GM23338 (cell line): Measurements from ENCODE around the gene BPIFB6. TPM values are rescaled to one million over a fixed set of nuclear protein-coding genes. Genes with fewer than 3 reads are reported as not detected.

Source experiments
- ATAC-seq: fragments of 200-7000 bp; cut with Tn5 transposase; 3 replicates; pipeline ENCODE4 v1.9.1; 2020
- DNase-seq: peaks from one replicate; pipeline ENCODE4 v3.0.0-alpha.2; 2015; ENCODE audit warnings: low spot score
- H2AFZ ChIP-seq: fragments of 200-600 bp; sonication (generic); 2 replicates; pipeline ENCODE4 v1.8.0; 2016; ENCODE audit warnings: antibody characterized with exemption, mild to moderate bottlenecking, moderate library complexity
- H3F3A ChIP-seq: fragments of 200-600 bp; sonication (generic); replicated peaks from 2 replicates; pipeline ENCODE4 v1.8.0; 2017; ENCODE audit warnings: antibody characterized with exemption, mixed run types, low read depth
- H3K27ac ChIP-seq: fragments of 200-600 bp; sonication (generic); 2 replicates; pipeline ENCODE4 v1.6.1; 2016; ENCODE audit warnings: low read depth
- H3K27me3 ChIP-seq: fragments of 200-600 bp; sonication (generic); 2 replicates; pipeline ENCODE4 v1.8.0; 2016; ENCODE audit warnings: mild to moderate bottlenecking, mixed run types, moderate library complexity; ENCODE audit not compliant: insufficient read depth
- H3K36me3 ChIP-seq: fragments of 200-600 bp; sonication (generic); 2 replicates; pipeline ENCODE4 v1.8.0; 2016; ENCODE audit warnings: mild to moderate bottlenecking; ENCODE audit not compliant: insufficient read depth
- H3K4me1 ChIP-seq: fragments of 200-600 bp; sonication (generic); 2 replicates; pipeline ENCODE4 v1.8.0; 2016; ENCODE audit warnings: mild to moderate bottlenecking, moderate library complexity; ENCODE audit not compliant: insufficient read depth
- H3K4me2 ChIP-seq: fragments of 200-600 bp; sonication (generic); 2 replicates; pipeline ENCODE4 v1.7.1; 2017; ENCODE audit warnings: mixed run types
- H3K4me3 ChIP-seq: fragments of 200-600 bp; sonication (generic); 2 replicates; pipeline ENCODE4 v1.6.1; 2016; ENCODE audit warnings: mixed run types
- H3K79me2 ChIP-seq: fragments of 200-600 bp; sonication (generic); replicated peaks from 2 replicates; pipeline ENCODE4 v1.8.0; 2017; ENCODE audit warnings: mild to moderate bottlenecking; ENCODE audit not compliant: insufficient read depth
- H3K9me2 ChIP-seq: fragments of 200-600 bp; sonication (generic); 2 replicates; pipeline ENCODE4 v1.8.0; 2017; ENCODE audit not compliant: insufficient read depth
- H4K20me1 ChIP-seq: fragments of 200-600 bp; sonication (generic); replicated peaks from 2 replicates; pipeline ENCODE4 v1.8.0; 2017; ENCODE audit warnings: mild to moderate bottlenecking; ENCODE audit not compliant: insufficient read depth
- H3K27ac Mint-ChIP-seq: 2 replicates; pipeline ENCODE4 v1.8.0; 2020; ENCODE audit warnings: inconsistent platforms, mild to moderate bottlenecking, moderate library complexity, mixed read lengths
- H3K27me3 Mint-ChIP-seq: 3 replicates; pipeline ENCODE4 v1.8.0; 2022; ENCODE audit warnings: low read depth, mild to moderate bottlenecking, moderate library complexity, mixed read lengths, inconsistent platforms; ENCODE audit not compliant: insufficient read depth, poor library complexity
- H3K36me3 Mint-ChIP-seq: 3 replicates; pipeline ENCODE4 v1.8.0; 2021; ENCODE audit warnings: low read depth, mild to moderate bottlenecking, inconsistent platforms, moderate library complexity, mixed read lengths
- H3K4me1 Mint-ChIP-seq: 3 replicates; pipeline ENCODE4 v1.8.0; 2020; ENCODE audit warnings: mild to moderate bottlenecking, inconsistent platforms, mixed read lengths
- H3K4me3 Mint-ChIP-seq: 3 replicates; pipeline ENCODE4 v1.8.0; 2021; ENCODE audit warnings: moderate library complexity, mild to moderate bottlenecking, inconsistent platforms, mixed read lengths
- H3K9me3 Mint-ChIP-seq: 3 replicates; pipeline ENCODE4 v1.8.0; 2020; ENCODE audit warnings: moderate library complexity, mild to moderate bottlenecking, inconsistent platforms, mixed read lengths
- CREB1 ChIP-seq: fragments of 250-450 bp; sonication (Bioruptor Pico); IDR thresholded peaks from 2 replicates; pipeline ENCODE4 v1.5.0; 2020; ENCODE audit warnings: low read depth, mild to moderate bottlenecking, moderate library complexity
- EZH2 ChIP-seq: fragments of 200-600 bp; sonication (generic); IDR thresholded peaks from one replicate; pipeline ENCODE4 v1.8.0; 2017; ENCODE audit warnings: antibody characterized with exemption, mild to moderate bottlenecking, low read depth; ENCODE audit not compliant: unreplicated experiment
- EZH2phosphoT487 ChIP-seq: fragments of 200-600 bp; sonication (generic); IDR thresholded peaks from one replicate; pipeline ENCODE4 v1.8.1; 2018; ENCODE audit warnings: antibody characterized with exemption; ENCODE audit not compliant: unreplicated experiment
- JUNB ChIP-seq: IDR thresholded peaks from one replicate; pipeline ENCODE4 v1.6.1; 2016; ENCODE audit warnings: antibody characterized with exemption; ENCODE audit not compliant: unreplicated experiment
- NANOG ChIP-seq: IDR thresholded peaks from 2 replicates; pipeline ENCODE4 v1.6.1; 2016; ENCODE audit warnings: antibody characterized with exemption, borderline replicate concordance
- POLR2AphosphoS5 ChIP-seq: IDR thresholded peaks from 2 replicates; pipeline ENCODE4 v1.6.1; 2016; ENCODE audit warnings: antibody characterized with exemption, low read depth
- STAT1 ChIP-seq: IDR thresholded peaks from one replicate; pipeline ENCODE4 v1.6.1; 2016; ENCODE audit warnings: antibody characterized with exemption; ENCODE audit not compliant: unreplicated experiment
- ZNF114 ChIP-seq: fragments of 250-450 bp; sonication (Bioruptor Pico); IDR thresholded peaks from 2 replicates; pipeline ENCODE4 v1.5.0; 2020; ENCODE audit warnings: mild to moderate bottlenecking, moderate library complexity
- ZNF331 ChIP-seq: fragments of 250-450 bp; sonication (Bioruptor Pico); IDR thresholded peaks from 2 replicates; pipeline ENCODE4 v1.5.0; 2020; ENCODE audit warnings: low read depth, mild to moderate bottlenecking, moderate library complexity
- polyA plus RNA-seq: library from polyadenylated mRNA; unstranded; fragments of >200 nt; fragmentation: Nextera tagmentation; extraction: Ambion mirVana; gene quantifications from 2 replicates; pipeline ENCODE4 v1.2.1, GENCODE V29; 2016
- total RNA-seq: library from RNA; depleted of rRNA; stranded (reverse); fragments of >200 nt; shearing (Covaris generic); gene quantifications from 2 replicates; pipeline ENCODE4 v1.2.3, GENCODE V29; 2014
- TF ChIP-seq, protein P1 (sequence below), 2 experiments: fragments of 200-600 bp in 1 of 2; sonication (generic) in 1 of 2; conservative IDR thresholded peaks; 2 replicates each; pipeline versions ENCODE4 v1.5.1 to v1.6.1; 2016 to 2017; ENCODE audit warnings: antibody characterized with exemption in 2 of 2, low read depth in 2 of 2, mild to moderate bottlenecking in 2 of 2, moderate library complexity in 1 of 2
- TF ChIP-seq, protein P2 (sequence below): fragments of 250-450 bp; sonication (Bioruptor Pico); IDR thresholded peaks from 2 replicates; pipeline ENCODE4 v1.5.0; 2020; ENCODE audit warnings: mild to moderate bottlenecking, moderate library complexity
- TF ChIP-seq, protein P3 (sequence below): IDR thresholded peaks from one replicate; pipeline ENCODE4 v1.6.1; 2018; ENCODE audit warnings: antibody characterized with exemption; ENCODE audit not compliant: unreplicated experiment
- TF ChIP-seq, protein P4 (sequence below): IDR thresholded peaks from 2 replicates; pipeline ENCODE4 v1.6.1; 2016; ENCODE audit warnings: antibody characterized with exemption

BPIFB6 gene
- total and polyA plus RNA-seq, 2 experiments from 2014 or later = not detected

DNA sequence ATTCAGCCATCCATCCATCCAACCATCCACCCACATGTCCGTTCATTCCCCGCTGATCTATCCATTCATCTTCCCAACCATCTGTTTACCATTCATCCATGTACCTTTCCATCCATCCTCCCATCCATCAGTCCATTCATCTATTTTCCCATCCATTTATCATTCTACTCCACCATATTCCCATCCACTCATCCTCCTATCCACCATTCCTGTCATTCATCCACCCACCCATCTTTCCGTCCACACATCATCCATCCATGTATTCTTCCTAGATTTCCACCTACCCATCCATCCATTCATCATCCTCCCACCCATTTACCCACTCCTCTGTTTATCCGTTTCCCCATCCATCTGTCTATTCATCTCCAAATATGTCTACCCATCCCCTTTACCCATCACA lies 6.8 kb downstream of the BPIFB6 start:
- Histone ChIP-seq H3K4me2 (no peak overlapping the region), H3F3A (no peaks in the 10 kb centered on the region), H2AFZ (no peak overlapping the region), H3K9me2 (peaks cover 3% of the 10 kb centered on the region; the same call in 1 of the 2 replicates), H4K20me1 (no peaks in the 10 kb centered on the region), H3K36me3 (no peaks in the 10 kb centered on the region), H3K4me3 (no peak overlapping the region), H3K27me3 (no peaks in the 10 kb centered on the region), H3K4me1 (no peaks in the 10 kb centered on the region), H3K79me2 (no peaks in the 10 kb centered on the region), H3K27ac (no peak overlapping the region)
- Mint-ChIP-seq H3K27ac (no peak overlapping the region), H3K9me3 (0 out of 3 replicates have a peak, but pooled peaks cover under 1% of the 10 kb centered on the region), H3K36me3 (no peaks in the 10 kb centered on the region), H3K27me3 (peaks cover 9% of the 10 kb centered on the region), H3K4me3 (no peak overlapping the region), H3K4me1 (no peaks in the 10 kb centered on the region)
- DNase-seq (no peak), ATAC-seq (no peak)
- TF ChIP-seq POLR2AphosphoS5 (no peak), ZNF114 (CRISPR knock-in tag) (no peak), EZH2phosphoT487 (no peak), JUNB (no peak), EZH2 (no peak), STAT1 (no peak), ZNF331 (CRISPR knock-in tag) (no peak), NANOG (no peak), CREB1 (CRISPR knock-in tag) (no peak)
- TF ChIP-seq, protein P1, sequence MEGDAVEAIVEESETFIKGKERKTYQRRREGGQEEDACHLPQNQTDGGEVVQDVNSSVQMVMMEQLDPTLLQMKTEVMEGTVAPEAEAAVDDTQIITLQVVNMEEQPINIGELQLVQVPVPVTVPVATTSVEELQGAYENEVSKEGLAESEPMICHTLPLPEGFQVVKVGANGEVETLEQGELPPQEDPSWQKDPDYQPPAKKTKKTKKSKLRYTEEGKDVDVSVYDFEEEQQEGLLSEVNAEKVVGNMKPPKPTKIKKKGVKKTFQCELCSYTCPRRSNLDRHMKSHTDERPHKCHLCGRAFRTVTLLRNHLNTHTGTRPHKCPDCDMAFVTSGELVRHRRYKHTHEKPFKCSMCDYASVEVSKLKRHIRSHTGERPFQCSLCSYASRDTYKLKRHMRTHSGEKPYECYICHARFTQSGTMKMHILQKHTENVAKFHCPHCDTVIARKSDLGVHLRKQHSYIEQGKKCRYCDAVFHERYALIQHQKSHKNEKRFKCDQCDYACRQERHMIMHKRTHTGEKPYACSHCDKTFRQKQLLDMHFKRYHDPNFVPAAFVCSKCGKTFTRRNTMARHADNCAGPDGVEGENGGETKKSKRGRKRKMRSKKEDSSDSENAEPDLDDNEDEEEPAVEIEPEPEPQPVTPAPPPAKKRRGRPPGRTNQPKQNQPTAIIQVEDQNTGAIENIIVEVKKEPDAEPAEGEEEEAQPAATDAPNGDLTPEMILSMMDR (conservative IDR thresholded peaks at IDR 0.05; ENCODE audit: low read depth in 2 of 2) = no peak
- TF ChIP-seq, protein P2, sequence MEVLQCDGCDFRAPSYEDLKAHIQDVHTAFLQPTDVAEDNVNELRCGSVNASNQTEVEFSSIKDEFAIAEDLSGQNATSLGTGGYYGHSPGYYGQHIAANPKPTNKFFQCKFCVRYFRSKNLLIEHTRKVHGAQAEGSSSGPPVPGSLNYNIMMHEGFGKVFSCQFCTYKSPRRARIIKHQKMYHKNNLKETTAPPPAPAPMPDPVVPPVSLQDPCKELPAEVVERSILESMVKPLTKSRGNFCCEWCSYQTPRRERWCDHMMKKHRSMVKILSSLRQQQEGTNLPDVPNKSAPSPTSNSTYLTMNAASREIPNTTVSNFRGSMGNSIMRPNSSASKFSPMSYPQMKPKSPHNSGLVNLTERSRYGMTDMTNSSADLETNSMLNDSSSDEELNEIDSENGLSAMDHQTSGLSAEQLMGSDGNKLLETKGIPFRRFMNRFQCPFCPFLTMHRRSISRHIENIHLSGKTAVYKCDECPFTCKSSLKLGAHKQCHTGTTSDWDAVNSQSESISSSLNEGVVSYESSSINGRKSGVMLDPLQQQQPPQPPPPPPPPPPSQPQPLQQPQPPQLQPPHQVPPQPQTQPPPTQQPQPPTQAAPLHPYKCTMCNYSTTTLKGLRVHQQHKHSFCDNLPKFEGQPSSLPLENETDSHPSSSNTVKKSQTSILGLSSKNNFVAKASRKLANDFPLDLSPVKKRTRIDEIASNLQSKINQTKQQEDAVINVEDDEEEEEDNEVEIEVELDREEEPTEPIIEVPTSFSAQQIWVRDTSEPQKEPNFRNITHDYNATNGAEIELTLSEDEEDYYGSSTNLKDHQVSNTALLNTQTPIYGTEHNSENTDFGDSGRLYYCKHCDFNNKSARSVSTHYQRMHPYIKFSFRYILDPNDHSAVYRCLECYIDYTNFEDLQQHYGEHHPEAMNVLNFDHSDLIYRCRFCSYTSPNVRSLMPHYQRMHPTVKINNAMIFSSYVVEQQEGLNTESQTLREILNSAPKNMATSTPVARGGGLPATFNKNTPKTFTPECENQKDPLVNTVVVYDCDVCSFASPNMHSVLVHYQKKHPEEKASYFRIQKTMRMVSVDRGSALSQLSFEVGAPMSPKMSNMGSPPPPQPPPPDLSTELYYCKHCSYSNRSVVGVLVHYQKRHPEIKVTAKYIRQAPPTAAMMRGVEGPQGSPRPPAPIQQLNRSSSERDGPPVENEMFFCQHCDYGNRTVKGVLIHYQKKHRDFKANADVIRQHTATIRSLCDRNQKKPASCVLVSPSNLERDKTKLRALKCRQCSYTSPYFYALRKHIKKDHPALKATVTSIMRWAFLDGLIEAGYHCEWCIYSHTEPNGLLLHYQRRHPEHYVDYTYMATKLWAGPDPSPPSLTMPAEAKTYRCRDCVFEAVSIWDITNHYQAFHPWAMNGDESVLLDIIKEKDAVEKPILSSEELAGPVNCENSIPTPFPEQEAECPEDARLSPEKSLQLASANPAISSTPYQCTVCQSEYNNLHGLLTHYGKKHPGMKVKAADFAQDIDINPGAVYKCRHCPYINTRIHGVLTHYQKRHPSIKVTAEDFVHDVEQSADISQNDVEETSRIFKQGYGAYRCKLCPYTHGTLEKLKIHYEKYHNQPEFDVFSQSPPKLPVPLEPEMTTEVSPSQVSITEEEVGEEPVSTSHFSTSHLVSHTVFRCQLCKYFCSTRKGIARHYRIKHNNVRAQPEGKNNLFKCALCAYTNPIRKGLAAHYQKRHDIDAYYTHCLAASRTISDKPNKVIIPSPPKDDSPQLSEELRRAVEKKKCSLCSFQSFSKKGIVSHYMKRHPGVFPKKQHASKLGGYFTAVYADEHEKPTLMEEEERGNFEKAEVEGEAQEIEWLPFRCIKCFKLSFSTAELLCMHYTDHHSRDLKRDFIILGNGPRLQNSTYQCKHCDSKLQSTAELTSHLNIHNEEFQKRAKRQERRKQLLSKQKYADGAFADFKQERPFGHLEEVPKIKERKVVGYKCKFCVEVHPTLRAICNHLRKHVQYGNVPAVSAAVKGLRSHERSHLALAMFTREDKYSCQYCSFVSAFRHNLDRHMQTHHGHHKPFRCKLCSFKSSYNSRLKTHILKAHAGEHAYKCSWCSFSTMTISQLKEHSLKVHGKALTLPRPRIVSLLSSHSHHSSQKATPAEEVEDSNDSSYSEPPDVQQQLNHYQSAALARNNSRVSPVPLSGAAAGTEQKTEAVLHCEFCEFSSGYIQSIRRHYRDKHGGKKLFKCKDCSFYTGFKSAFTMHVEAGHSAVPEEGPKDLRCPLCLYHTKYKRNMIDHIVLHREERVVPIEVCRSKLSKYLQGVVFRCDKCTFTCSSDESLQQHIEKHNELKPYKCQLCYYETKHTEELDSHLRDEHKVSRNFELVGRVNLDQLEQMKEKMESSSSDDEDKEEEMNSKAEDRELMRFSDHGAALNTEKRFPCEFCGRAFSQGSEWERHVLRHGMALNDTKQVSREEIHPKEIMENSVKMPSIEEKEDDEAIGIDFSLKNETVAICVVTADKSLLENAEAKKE (CRISPR knock-in tag) = no peak
- TF ChIP-seq, protein P3, sequence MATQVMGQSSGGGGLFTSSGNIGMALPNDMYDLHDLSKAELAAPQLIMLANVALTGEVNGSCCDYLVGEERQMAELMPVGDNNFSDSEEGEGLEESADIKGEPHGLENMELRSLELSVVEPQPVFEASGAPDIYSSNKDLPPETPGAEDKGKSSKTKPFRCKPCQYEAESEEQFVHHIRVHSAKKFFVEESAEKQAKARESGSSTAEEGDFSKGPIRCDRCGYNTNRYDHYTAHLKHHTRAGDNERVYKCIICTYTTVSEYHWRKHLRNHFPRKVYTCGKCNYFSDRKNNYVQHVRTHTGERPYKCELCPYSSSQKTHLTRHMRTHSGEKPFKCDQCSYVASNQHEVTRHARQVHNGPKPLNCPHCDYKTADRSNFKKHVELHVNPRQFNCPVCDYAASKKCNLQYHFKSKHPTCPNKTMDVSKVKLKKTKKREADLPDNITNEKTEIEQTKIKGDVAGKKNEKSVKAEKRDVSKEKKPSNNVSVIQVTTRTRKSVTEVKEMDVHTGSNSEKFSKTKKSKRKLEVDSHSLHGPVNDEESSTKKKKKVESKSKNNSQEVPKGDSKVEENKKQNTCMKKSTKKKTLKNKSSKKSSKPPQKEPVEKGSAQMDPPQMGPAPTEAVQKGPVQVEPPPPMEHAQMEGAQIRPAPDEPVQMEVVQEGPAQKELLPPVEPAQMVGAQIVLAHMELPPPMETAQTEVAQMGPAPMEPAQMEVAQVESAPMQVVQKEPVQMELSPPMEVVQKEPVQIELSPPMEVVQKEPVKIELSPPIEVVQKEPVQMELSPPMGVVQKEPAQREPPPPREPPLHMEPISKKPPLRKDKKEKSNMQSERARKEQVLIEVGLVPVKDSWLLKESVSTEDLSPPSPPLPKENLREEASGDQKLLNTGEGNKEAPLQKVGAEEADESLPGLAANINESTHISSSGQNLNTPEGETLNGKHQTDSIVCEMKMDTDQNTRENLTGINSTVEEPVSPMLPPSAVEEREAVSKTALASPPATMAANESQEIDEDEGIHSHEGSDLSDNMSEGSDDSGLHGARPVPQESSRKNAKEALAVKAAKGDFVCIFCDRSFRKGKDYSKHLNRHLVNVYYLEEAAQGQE = no peak
- TF ChIP-seq, protein P4, sequence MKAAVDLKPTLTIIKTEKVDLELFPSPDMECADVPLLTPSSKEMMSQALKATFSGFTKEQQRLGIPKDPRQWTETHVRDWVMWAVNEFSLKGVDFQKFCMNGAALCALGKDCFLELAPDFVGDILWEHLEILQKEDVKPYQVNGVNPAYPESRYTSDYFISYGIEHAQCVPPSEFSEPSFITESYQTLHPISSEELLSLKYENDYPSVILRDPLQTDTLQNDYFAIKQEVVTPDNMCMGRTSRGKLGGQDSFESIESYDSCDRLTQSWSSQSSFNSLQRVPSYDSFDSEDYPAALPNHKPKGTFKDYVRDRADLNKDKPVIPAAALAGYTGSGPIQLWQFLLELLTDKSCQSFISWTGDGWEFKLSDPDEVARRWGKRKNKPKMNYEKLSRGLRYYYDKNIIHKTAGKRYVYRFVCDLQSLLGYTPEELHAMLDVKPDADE = no peak
